HL-60/S4 treated with phorbol 12-myristate 13-acetate at 8.2 ng/mL for 4 days and 3 days (cell line): Measurements from ENCODE around the gene LINC00237.

Experiments used
- in situ Hi-C: fragments of 300-500 bp; cut with MboI; formaldehyde crosslinking; loops from 2 replicates; pipeline ENCODE4 v1.15.0; 2022; ENCODE audit warnings: low sequenced_read_pairs

LINC00237 gene

DNA sequence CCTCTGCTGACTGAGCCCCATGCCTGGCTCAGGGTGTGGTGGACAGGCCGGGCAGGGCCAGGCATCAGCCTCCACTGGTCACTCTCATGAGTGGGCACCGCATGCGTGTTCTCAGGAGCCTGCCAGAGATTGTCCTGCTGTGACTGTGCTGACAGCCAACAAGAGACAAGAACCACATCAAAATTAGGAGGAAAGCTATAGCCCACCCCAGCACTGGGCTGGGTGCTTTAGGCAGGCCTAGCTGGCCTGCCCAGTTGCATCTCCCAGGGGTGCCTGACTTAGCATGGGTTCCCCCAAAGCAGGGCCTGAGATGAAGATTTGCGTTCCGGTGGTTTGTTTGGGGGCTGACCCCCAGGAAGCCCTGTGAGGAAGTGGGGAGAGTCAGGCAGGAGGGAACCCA, 53.9 kb downstream of the LINC00237 start:
- in situ Hi-C loops = no loop called here

- in situ Hi-C loops = no loop called here
Measured at GRCh38 chr20:21050710-21051109, 55.4 kb downstream of the LINC00237 start.

GRCh38 chr20:21049305-21049828, 56.8 kb downstream of the LINC00237 start:
- in situ Hi-C loops = no loop called here

GRCh38 chr20:21048841-21049273, 57.3 kb downstream of the LINC00237 start:
- in situ Hi-C loops = no loop called here

GRCh38 chr20:21047981-21048380, 58.2 kb downstream of the LINC00237 start:
- in situ Hi-C loops = no loop called here

GRCh38 chr20:21046413-21047070, 59.6 kb downstream of the LINC00237 start:
- in situ Hi-C loops = no loop called here
